H1 (cell line): ENCODE results near the gene NXNL2. TPM values are rescaled to one million over a fixed set of nuclear protein-coding genes. Genes with fewer than 3 reads are reported as not detected.

Experiments
- ASH2L ChIP-seq: fragments of 200-600, 300-600 bp; sonication (generic); IDR thresholded peaks from one replicate; pipeline ENCODE4 v1.7.1; 2017; ENCODE audit warnings: low read length
- FOSL1 ChIP-seq: IDR thresholded peaks from 2 replicates; pipeline ENCODE4 v1.6.1; 2011; ENCODE audit warnings: mild to moderate bottlenecking, low read depth, low read length, moderate library complexity; ENCODE audit not compliant: insufficient read depth
- HDAC6 ChIP-seq: IDR thresholded peaks from one replicate; pipeline ENCODE4 v1.7.1; 2012; ENCODE audit warnings: low read depth, mild to moderate bottlenecking, inconsistent platforms, low read length, moderate library complexity
- RXRA ChIP-seq: IDR thresholded peaks from 2 replicates; pipeline ENCODE4 v1.6.1; 2011; ENCODE audit warnings: low read depth, mild to moderate bottlenecking, low read length, moderate library complexity; ENCODE audit not compliant: insufficient read depth
- polyA plus RNA-seq, 7 experiments: library from polyadenylated mRNA; depleted of rRNA in 3 of 7; stranded (reverse) in 5 of 7; unstranded in 2 of 7; fragments of >200 nt in 5 of 7; fragments of 200-250 nt in 2 of 7; gene quantifications; 1 replicate in 5 of 7; 2 replicates in 1 of 7; 4 replicates in 1 of 7; pipeline versions ENCODE4 v1.2.1 to v1.2.3, GENCODE V29; 2011 to 2013; ENCODE audit warnings: missing spikeins in 2 of 7, mixed read lengths in 2 of 7
- total RNA-seq: library from RNA; stranded (reverse); fragmentation: NEBNext Ultra II Directional; extraction: Animal tissue kit (Norgen Biotek cat#: 25700); gene quantifications from 2 replicates; pipeline ENCODE4 v1.2.1, GENCODE V29; 2021

NXNL2 gene
- total and polyA plus RNA-seq, 2 of the 8 experiments (the other 6 are each of a cell fraction or from before 2014, with no cell fraction given): 1.9 to 2.6 TPM

GRCh38 chr9:88511906-88512305 is 23.1 kb upstream of the NXNL2 start (continued):
- TF ChIP-seq HDAC6: no peak
- no peak for TF ChIP-seq ASH2L
- TF ChIP-seq RXRA: no peak
- no peak for TF ChIP-seq FOSL1
